AG04450 (cell line): ENCODE measurements around the gene SLC1A5. TPM values are rescaled to one million over a fixed set of nuclear protein-coding genes. Genes with fewer than 3 reads are reported as not detected.
"Not testable (repeated sequence)": the region's sequence is repeated elsewhere in the genome, so short reads cannot be mapped to it uniquely, and the experiment has no call there.

Experiments used
- CTCF ChIA-PET: fragments of 300-600, 350-600 bp; formaldehyde crosslinking; extraction: SDS; loops from one replicate; lab custom pipeline; 2022; ENCODE audit warnings: antibody characterized with exemption, inconsistent platforms; lab: Charles Lee
- POLR2A ChIA-PET: fragments of 350-600 bp; formaldehyde crosslinking; extraction: SDS; loops from one replicate; lab custom pipeline; 2021; ENCODE audit warnings: antibody characterized with exemption, inconsistent platforms; lab: Yijun Ruan, JAX
- DNase-seq: peaks from one replicate; pipeline ENCODE4 v3.0.0-alpha.2; 2011; ENCODE audit warnings: low read depth, low spot score
- H3K27ac ChIP-seq: one replicate; pipeline ENCODE4 v1.5.1; 2012; ENCODE audit warnings: low read depth, low read length, control low read depth
- H3K27me3 ChIP-seq: one replicate; pipeline ENCODE4 v1.6.0; 2012; ENCODE audit warnings: low read length; ENCODE audit not compliant: control insufficient read depth, insufficient read depth
- H3K4me3 ChIP-seq: 2 replicates; pipeline ENCODE4 v1.5.1; 2011; ENCODE audit warnings: mild to moderate bottlenecking, low read depth, low read length, control low read depth
- H3K9me3 ChIP-seq: 2 replicates; pipeline ENCODE4 v1.5.1; 2012; ENCODE audit warnings: low read length; ENCODE audit not compliant: control insufficient read depth, insufficient read depth
- CTCF ChIP-seq: IDR thresholded peaks from 2 replicates; pipeline ENCODE4 v1.5.1; 2011; ENCODE audit warnings: low read depth, low read length, control low read depth, inconsistent platforms
- polyA plus RNA-seq: library from polyadenylated mRNA; depleted of rRNA; stranded (reverse); fragments of >200 nt; gene quantifications from 2 replicates; pipeline ENCODE4 v1.2.3, GENCODE V29; 2011

SLC1A5 gene
- polyA plus RNA-seq, 1 experiment = 314 TPM

GRCh38 chr19:46773018-46773399 is 15.4 kb downstream of the SLC1A5 start:
- POLR2A ChIA-PET = interaction anchor here (1.5 kb wide), 1 partner anchor 8 kb away, joined by 6 read pairs; no protein-coding TSS in a partner anchor
- Histone ChIP-seq H3K27ac (no peak overlapping the region), H3K4me3 (no peak overlapping the region), H3K27me3 (no peaks in the 10 kb centered on the region), H3K9me3 (no peaks in the 10 kb centered on the region)
- CTCF ChIA-PET = interaction anchor here (0.9 to 1.5 kb wide), 3 partner anchors 67 to 260 kb away, joined by 3 to 4 read pairs (median 3); no protein-coding TSS in a partner anchor
- no peak for TF ChIP-seq CTCF
- no peak for DNase-seq

GRCh38 chr19:46772170-46773017 is 16.0 kb downstream of the SLC1A5 start:
- ChIA-PET CTCF (interaction anchor here (0.9 to 1.5 kb wide), 3 partner anchors 68 to 261 kb away, joined by 3 to 4 read pairs (median 3); no protein-coding TSS in a partner anchor), POLR2A (interaction anchor here (0.6 to 1.5 kb wide), 2 partner anchors 8 to 68 kb away, joined by 5 to 6 read pairs; no protein-coding TSS in a partner anchor)
- no peak for DNase-seq
- Histone ChIP-seq H3K27me3 (no peaks in the 10 kb centered on the region), H3K9me3 (no peaks in the 10 kb centered on the region), H3K27ac (no peak overlapping the region), H3K4me3 (no peak overlapping the region)
- no peak for TF ChIP-seq CTCF

GRCh38 chr19:46768746-46769145 is 19.6 kb downstream of the SLC1A5 start:
- CTCF ChIA-PET = interaction anchor here (1.0 kb wide), 1 partner anchor 72 kb away, joined by 5 read pairs; no protein-coding TSS in a partner anchor
- DNase-seq, H3K27me3 ChIP-seq, H3K4me3 ChIP-seq, H3K9me3 ChIP-seq, POLR2A ChIA-PET, H3K27ac ChIP-seq: not testable (repeated sequence)

- POLR2A ChIA-PET = interaction anchor here (1.0 kb wide), 1 partner anchor 11 kb away, joined by 3 read pairs; no protein-coding TSS in a partner anchor
- DNase-seq = no peak
- H3K27me3 ChIP-seq = no peaks in the 10 kb centered on the region
- no peaks in the 10 kb centered on the region for H3K9me3 ChIP-seq
- CTCF ChIA-PET = interaction anchor here (1.0 to 1.5 kb wide), 7 partner anchors 9 to 213 kb away, joined by 3 to 17 read pairs (median 3); no protein-coding TSS in a partner anchor
- no peak overlapping the region for H3K27ac ChIP-seq
- peak; percentile 68 for TF ChIP-seq CTCF
- no peak overlapping the region for H3K4me3 ChIP-seq
These were observed 21.7 kb downstream of the SLC1A5 start for GRCh38 chr19:46766569-46767317.

GRCh38 chr19:46764817-46765291 is 23.5 kb downstream of the SLC1A5 start:
- H3K27ac ChIP-seq = no peak overlapping the region
- ChIA-PET POLR2A (interaction anchor here (1.3 kb wide), 1 partner anchor 24 kb away, joined by 3 read pairs; the partner anchor contains the start of gene SLC1A5), CTCF (no interaction called here)
- no peaks in the 10 kb centered on the region for H3K27me3 ChIP-seq
- no peak for TF ChIP-seq CTCF
- DNase-seq = no peak
- H3K9me3 ChIP-seq = no peaks in the 10 kb centered on the region
- H3K4me3 ChIP-seq = no peak overlapping the region
